GM20431 (cell line): ENCODE data around the gene TMPRSS5.

Experiments
- in situ Hi-C: fragments of 300-500 bp; cut with MseI, MboI; formaldehyde crosslinking; loops from one replicate; pipeline ENCODE4 v1.15.0; 2020; ENCODE audit warnings: low sequenced_read_pairs; ENCODE audit not compliant: unreplicated experiment

TMPRSS5 gene

GRCh38 chr11:113637636-113638035 lies 68.5 kb downstream of the TMPRSS5 start:
- in situ Hi-C loops, result no loop called here
